ENCODE data around the gene ARHGAP6.
"Not testable (repeated sequence)": the region's sequence is repeated elsewhere in the genome, so short reads cannot be mapped to it uniquely, and the experiment has no call there.

Gene ARHGAP6

DNA sequence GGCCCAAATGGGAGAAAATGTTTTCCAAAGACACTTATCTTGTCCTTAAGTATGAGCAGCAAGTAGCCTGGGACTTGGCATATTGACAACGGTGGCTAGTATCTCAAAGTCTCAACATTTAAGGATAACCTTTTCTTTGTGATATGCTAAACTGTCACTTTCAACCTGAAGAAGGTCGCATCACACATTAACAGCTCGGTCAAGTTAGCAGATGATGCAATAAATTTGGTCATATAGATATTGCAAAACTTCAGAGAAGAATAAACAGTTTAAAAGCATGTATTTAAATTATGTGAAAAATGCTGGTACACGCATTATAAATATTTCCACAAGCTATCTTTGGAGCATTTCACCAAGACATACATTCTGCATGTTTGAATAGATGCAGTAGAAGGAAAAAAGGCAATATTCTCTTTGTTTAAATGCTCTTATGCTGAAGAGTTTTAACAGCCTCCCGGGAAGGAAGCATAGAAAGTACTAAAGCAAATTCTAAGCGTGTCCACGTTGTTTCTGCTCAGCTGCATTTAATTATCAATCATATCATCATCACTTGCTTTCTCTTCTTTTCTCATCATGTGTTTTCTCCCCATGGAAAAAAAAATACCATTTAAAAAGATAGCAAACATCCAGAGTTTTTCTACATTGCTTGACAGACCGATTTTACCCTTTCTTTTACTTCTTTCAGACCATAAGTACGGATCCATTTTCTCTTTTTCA lies 24.2 kb downstream of the ARHGAP6 start:
- DNase-seq: no peak

DNA sequence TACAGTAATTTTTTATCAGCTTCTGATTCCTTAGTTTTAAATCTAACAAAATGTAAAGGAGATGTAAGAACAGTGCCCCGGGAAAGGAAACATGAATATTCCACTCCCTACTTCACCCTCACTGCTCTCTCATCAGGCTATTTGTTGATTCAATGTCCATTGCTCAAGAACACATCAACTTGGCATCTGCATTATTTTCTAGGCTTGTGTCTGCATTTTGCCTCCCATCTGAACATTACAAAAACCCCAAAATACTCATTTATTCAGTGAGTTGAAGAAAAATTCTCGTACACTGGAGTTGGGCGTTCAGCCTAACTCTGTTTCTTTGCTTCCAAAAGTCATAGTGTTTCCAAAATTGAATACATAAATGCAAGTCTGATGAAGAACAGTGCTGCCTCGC lies 25.6 kb downstream of the ARHGAP6 start:
- DNase-seq: no peak

GRCh38 chrX:11632732-11633131 lies 33.0 kb downstream of the ARHGAP6 start:
- DNase-seq: no peak

DNA sequence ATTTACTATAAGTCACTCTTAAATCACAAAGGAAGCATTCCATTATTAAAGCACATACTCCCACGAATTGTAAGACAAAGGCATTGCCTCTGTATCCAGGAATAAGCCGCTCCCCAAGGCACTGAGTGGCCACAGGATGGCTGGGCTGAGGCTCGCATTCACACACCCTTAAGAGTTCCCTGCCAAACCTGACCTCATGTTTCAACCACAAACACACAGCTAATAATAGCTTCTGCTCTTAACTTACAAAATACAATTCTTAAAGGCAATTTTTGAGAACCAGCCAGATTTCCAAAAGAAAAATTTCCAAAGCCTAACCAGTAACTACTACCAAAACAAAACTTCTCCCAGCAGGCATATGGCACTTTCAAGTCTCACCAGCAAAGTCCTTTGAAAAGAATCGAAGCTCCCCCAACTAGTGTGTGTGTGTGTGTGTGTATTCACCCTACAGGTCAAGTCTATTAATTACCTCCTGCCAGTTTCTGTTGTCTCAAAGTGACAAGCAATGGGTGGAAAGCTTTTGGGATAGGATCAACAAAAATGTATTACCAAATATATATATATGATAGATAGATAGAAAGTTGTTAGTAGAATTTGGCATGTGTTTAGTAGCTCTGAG lies 36.0 kb downstream of the ARHGAP6 start:
- no peak for DNase-seq

GRCh38 chrX:11628399-11628798 lies 37.3 kb downstream of the ARHGAP6 start:
- DNase-seq: no peak

GRCh38 chrX:11626351-11626750 lies 39.4 kb downstream of the ARHGAP6 start:
- no peak for DNase-seq

DNA sequence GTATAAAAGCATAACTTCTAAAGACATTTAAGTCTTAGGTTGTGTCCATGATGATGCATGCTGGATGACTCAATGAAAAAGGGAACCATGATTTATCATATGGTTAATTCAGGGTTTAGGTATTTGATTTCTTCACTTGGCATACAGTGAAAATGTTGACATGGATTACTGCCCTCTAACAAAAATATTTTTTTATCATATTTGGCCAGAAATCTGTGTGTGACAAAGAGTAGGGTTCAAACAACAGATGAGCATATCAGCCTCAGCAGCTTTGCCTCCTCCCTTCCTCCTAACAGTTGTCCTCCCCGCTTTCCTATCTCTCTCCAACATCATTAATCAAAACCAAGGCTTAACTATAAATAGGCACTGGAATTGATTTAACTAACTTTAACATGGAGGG lies 46.3 kb downstream of the ARHGAP6 start:
- no peak for DNase-seq

GRCh38 chrX:11614253-11614652 lies 51.5 kb downstream of the ARHGAP6 start:
- not testable (repeated sequence) for DNase-seq

DNA sequence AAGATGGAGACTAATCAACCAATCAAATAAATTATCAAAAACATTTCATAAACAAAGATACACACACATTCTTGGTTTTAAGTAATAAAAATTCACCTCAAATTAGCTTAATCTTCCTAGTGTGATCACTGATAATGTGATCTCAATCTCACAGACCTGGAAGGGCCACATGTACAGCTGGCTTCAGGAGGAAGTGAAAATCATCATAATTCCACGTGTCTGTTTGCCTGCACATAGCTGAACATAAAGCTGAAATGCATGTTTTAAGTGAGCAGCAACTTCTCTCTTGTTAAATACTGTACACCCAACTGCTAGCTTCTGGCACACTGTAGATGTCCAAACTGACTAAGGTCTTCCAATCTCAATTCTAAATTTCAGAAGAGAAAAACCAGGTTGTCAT lies 53.8 kb downstream of the ARHGAP6 start:
- no peak for DNase-seq

- no peak for DNase-seq
Observed at GRCh38 chrX:11611161-11611560, 54.6 kb downstream of the ARHGAP6 start.

GRCh38 chrX:11609109-11609508 lies 56.6 kb downstream of the ARHGAP6 start:
- DNase-seq: no peak

GRCh38 chrX:11606408-11606807 lies 59.3 kb downstream of the ARHGAP6 start:
- DNase-seq: no peak

DNA sequence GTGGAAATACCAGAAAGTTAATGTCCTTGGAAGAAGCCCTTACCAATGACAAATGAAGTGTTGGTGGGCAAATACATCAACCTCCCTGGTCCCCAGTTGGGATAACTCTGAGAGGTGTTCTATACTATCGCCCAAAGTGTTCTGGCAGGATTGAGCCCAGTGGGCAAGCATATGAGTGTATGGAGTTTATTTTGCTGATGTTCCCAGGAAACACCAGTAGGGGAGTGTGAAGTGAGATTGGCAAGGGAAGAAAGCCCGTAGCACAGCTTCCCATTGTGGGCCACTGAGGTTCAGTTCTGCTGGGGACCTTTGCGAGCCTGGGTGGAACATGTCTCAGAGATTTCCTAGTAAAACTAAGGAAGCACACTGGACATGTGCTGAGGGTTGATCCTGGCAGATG lies 65.1 kb downstream of the ARHGAP6 start:
- DNase-seq: no peak

- DNase-seq: no peak
Observed at GRCh38 chrX:11597479-11597878, 68.2 kb downstream of the ARHGAP6 start.

GRCh38 chrX:11591723-11592346 lies 73.9 kb downstream of the ARHGAP6 start:
- DNase-seq: no peak

GRCh38 chrX:11589641-11590040 lies 76.1 kb downstream of the ARHGAP6 start:
- no peak for DNase-seq

- no peak for DNase-seq
Observed at GRCh38 chrX:11588097-11588496, 77.6 kb downstream of the ARHGAP6 start.

DNA sequence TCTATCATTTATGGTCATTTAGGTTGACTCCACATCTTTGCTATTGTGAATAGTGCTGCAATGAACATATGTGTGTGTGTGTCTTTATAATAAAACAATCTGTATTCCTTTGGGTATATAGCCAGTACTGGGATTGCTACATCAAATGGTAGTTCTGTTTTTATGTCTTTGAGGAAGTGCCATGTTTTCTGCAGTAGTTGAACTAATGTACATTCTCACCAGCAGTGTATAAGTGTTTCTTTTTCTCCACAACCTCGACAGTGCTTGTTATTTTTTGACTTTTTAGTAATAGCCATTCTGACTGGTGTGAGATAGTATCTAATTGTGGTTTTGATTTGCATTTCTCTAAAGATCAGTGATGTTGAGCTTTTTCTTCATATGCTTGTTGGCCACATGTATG lies 80.5 kb downstream of the ARHGAP6 start:
- DNase-seq: no peak

DNA sequence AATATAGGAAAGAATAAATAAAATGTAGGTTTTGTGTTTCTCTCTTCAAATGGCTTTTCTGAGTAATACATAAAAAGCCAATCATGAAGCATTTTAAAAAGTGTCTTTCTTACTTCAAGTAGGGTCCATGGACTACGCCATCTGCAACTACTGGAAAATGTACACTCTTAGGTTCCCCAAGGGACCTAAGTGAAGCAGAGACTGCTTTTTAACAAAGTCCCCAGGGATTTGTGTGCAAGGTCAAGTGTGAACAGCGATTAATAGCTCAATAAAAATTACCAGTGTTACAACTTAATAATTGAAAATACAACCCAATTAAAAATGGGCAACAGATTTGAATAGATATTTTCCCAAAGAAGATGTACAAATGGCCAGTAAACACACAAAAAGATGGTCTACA lies 84.9 kb downstream of the ARHGAP6 start:
- DNase-seq: no peak

GRCh38 chrX:11579636-11580600 lies 85.8 kb downstream of the ARHGAP6 start:
- DNase-seq: no peak

DNA sequence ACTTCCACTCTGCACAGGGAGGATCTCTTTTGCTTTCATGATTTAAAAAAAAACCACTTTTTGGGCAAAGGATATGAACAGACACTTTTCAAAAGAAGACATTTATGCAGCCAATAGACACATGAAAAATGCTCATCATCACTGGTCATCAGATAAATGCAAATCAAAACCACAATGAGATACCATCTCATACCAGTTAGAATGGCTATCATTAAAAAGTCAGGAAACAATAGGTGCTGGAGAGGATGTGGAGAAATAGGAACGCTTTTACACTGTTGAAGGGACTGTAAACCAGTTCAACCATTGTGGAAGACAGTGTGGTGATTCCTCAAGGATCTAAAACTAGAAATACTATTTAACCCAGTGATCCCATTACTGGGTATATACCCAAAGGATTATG lies 87.4 kb downstream of the ARHGAP6 start:
- not testable (repeated sequence) for DNase-seq

DNA sequence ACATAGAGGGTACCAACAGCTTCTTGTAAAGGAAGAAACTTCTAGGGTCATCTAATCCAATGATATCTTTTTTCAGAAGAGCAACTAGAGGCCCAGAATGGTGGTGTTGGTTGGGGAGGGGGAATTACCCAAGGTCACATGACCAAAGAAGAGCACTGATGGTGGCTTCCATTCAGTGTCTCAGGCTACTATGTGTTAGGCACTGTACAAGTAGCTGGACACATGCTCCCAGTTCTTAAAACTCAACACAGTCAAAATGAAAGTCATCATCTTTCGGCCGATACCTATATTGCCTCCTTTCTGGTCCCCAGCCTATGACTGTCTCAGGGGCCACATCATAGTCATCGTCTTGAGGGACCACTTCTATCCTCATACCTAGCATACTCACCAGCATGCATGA lies 88.1 kb downstream of the ARHGAP6 start:
- DNase-seq: no peak

- DNase-seq: no peak
Observed at GRCh38 chrX:11575332-11575731, 90.4 kb downstream of the ARHGAP6 start.

All from activated naive CD4-positive, alpha-beta T cell (primary cell).